ENCODE results near the gene TCFL5. TPM values are rescaled to one million over a fixed set of nuclear protein-coding genes. Genes with fewer than 3 reads are reported as not detected.

TCFL5 gene
- total and polyA plus RNA-seq, 10 of the 15 experiments (the other 5 are each of a cell fraction or from before 2014, with no cell fraction given), result 0.48 to 8.1 (median 3.8) TPM

GRCh38 chr20:62820962-62821725 lies 40.5 kb downstream of the TCFL5 start (continued):
- TF ChIP-seq HSF1 (IDR thresholded peaks at IDR 0.05; ENCODE audit: low read depth, low read length) (no peak), ZBTB11 (CRISPR knock-in tag; IDR thresholded peaks at IDR 0.05) (no peak), HDGF (IDR thresholded peaks at IDR 0.05) (no peak), ZNF217 (IDR thresholded peaks at IDR 0.05) (no peak), IRF3 (IDR thresholded peaks at IDR 0.05) (no peak), NFXL1 (IDR thresholded peaks at IDR 0.05; ENCODE audit: borderline replicate concordance) (no peak)
